ENCODE measurements around the gene PPARGC1A.
A peak's percentile ranks its signal among the peaks of the same experiment; 100 is the strongest.

PPARGC1A gene, protein sequence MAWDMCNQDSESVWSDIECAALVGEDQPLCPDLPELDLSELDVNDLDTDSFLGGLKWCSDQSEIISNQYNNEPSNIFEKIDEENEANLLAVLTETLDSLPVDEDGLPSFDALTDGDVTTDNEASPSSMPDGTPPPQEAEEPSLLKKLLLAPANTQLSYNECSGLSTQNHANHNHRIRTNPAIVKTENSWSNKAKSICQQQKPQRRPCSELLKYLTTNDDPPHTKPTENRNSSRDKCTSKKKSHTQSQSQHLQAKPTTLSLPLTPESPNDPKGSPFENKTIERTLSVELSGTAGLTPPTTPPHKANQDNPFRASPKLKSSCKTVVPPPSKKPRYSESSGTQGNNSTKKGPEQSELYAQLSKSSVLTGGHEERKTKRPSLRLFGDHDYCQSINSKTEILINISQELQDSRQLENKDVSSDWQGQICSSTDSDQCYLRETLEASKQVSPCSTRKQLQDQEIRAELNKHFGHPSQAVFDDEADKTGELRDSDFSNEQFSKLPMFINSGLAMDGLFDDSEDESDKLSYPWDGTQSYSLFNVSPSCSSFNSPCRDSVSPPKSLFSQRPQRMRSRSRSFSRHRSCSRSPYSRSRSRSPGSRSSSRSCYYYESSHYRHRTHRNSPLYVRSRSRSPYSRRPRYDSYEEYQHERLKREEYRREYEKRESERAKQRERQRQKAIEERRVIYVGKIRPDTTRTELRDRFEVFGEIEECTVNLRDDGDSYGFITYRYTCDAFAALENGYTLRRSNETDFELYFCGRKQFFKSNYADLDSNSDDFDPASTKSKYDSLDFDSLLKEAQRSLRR

GRCh38 chr4:23889814-23890341, at the start of gene PPARGC1A:
PPARGC1A (minus strand) TSS chr4:23890047; CDS start chr4:23889957, 90 bp downstream.
- in situ Hi-C loops (cut with HindIII; ENCODE audit: low sequenced_read_pairs), result no loop called here
- no peak for DNase-seq (ENCODE audit: low read depth)
- no peak for TF ChIP-seq CTCF (IDR thresholded peaks at IDR 0.05; ENCODE audit: low read depth, low read length, missing control alignments)
- H3K4me3 ChIP-seq (ENCODE audit: low read depth, low read length), result peak within 1 kb of the TSS; percentile 49

DNA sequence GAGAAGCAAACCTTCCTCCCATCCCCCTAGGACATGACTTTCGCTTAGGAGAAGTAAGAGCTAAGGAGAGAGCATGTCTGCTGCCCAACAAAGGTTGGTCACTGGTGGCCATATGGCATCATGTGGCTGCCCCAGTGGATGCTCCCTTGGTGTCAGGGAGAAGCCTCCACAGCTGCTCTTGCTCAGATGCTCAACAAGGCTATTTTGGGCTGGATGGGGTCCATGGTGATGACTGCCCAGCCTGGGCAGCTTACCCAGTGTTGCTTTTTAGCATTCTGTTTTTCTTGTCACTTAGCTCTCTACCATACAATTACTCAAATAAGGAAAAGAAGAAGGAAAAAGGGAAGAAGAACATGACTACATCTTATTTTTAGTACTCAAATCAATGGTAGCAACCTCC, 48.9 kb upstream of the PPARGC1A start:
- in situ Hi-C loops (cut with HindIII; ENCODE audit: low sequenced_read_pairs), result no loop called here
- no peak overlapping the region for H3K4me3 ChIP-seq (ENCODE audit: low read depth, low read length)
- no peak for TF ChIP-seq CTCF (IDR thresholded peaks at IDR 0.05; ENCODE audit: low read depth, low read length, missing control alignments)
- DNase-seq (ENCODE audit: low read depth), result no peak

DNA sequence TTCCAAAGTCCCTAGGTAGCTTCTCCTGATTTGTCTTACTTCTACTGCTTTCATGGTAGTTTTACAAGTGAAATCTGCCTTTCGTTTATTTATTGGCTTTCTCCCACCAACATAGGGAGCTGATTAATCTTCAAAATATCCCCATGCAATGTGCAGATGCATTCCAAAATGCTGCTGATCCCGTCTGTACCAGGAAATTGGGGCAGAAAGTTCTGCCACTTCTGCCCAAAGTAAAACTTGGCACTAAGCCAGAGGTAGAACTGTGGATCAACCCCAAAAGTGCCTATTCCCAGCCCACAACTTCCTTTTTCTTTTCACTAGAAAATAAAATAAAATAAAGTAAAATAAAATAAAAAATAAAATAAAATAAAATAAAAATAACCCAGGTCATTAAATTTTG, 47.3 kb upstream of the PPARGC1A start:
- TF ChIP-seq CTCF (IDR thresholded peaks at IDR 0.05; ENCODE audit: low read depth, low read length, missing control alignments), result no peak
- no peak for DNase-seq (ENCODE audit: low read depth)
- no peak overlapping the region for H3K4me3 ChIP-seq (ENCODE audit: low read depth, low read length)
- in situ Hi-C loops (cut with HindIII; ENCODE audit: low sequenced_read_pairs), result no loop called here

DNA sequence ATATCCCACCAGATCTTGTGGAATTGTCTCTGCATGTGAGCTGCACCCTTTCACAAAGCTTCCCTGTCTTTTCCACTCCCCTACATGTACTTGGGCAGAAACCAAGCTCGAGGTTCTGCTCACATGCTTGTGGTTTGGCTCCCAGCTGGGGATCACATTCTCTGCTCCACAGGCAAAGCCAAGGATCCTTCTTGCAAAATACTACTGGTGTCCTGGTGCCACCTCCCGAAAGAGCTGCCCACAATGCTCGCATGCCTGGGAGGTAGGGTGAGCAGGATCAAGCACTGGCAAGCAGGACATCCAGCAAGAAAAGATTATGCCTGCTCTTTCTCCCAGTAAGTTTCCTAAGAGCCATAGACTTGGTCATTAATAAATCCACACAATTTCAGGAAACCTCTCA, 45.1 kb upstream of the PPARGC1A start:
- in situ Hi-C loops (cut with HindIII; ENCODE audit: low sequenced_read_pairs), result no loop called here
- H3K4me3 ChIP-seq (ENCODE audit: low read depth, low read length), result no peak overlapping the region
- TF ChIP-seq CTCF (IDR thresholded peaks at IDR 0.05; ENCODE audit: low read depth, low read length, missing control alignments), result no peak
- DNase-seq (ENCODE audit: low read depth), result peak; percentile 95

DNA sequence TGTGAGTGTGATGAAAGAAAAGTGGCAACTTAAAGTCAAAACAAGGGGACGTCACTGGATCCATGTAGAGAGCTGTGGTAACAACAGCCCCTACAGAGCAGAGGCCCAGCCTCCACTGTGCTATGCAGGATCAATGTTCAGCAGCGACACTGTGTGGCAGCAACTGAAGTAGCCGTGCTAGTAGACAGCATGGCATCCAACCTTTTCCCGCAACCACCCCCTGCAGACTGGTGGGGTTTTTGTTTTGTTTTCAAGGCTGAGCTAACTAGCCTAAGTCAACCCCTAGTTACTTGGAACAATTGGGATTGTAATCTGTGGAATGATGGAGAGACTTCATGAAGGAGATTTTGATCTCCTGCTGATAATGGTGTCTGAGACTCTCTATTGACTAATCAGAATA, 44.4 kb upstream of the PPARGC1A start:
- peak; percentile 15 for TF ChIP-seq CTCF (IDR thresholded peaks at IDR 0.05; ENCODE audit: low read depth, low read length, missing control alignments)
- no peak overlapping the region for H3K4me3 ChIP-seq (ENCODE audit: low read depth, low read length)
- in situ Hi-C loops (cut with HindIII; ENCODE audit: low sequenced_read_pairs), result no loop called here
- no peak for DNase-seq (ENCODE audit: low read depth)

GRCh38 chr4:23932901-23933308, 43.1 kb upstream of the PPARGC1A start:
- no peak overlapping the region for H3K4me3 ChIP-seq (ENCODE audit: low read depth, low read length)
- TF ChIP-seq CTCF (IDR thresholded peaks at IDR 0.05; ENCODE audit: low read depth, low read length, missing control alignments), result peak; percentile 69
- DNase-seq (ENCODE audit: low read depth), result peak; percentile 68
- in situ Hi-C loops (cut with HindIII; ENCODE audit: low sequenced_read_pairs), result no loop called here
